Sigmoid colon (tissue), 4 donors: Measurements from ENCODE around the gene AKAP12.

Source experiments
- CTCF ChIP-seq, 4 experiments: fragments of 450-650 bp in 3 of 4; fragments of 200-600 bp in 1 of 4; IDR thresholded peaks; one replicate each; pipeline ENCODE4 v1.5.1; 2016 to 2019; ENCODE audit warnings: antibody characterized with exemption in 4 of 4, mild to moderate bottlenecking in 3 of 4, moderate library complexity in 2 of 4
- EP300 ChIP-seq, 4 donors: sonication (generic); formaldehyde crosslinking; IDR thresholded peaks; one replicate each; pipeline ENCODE4 v1.6.1; 2017; ENCODE audit warnings: antibody characterized with exemption in 4 of 4
- POLR2A ChIP-seq, 2 donors: fragments of 450-650 bp; IDR thresholded peaks; one replicate each; pipeline ENCODE4 v1.6.1; 2016; ENCODE audit warnings: antibody characterized with exemption in 2 of 2, mild to moderate bottlenecking in 2 of 2, moderate library complexity in 2 of 2
- POLR2AphosphoS5 ChIP-seq, 4 donors: sonication (generic); formaldehyde crosslinking; IDR thresholded peaks; one replicate each; pipeline ENCODE4 v1.6.1; 2017; ENCODE audit warnings: antibody characterized with exemption in 4 of 4

- no peak for TF ChIP-seq CTCF (IDR thresholded peaks at IDR 0.05)
- TF ChIP-seq EP300 (IDR thresholded peaks at IDR 0.05) = peak in 1 of 4 donors; percentile 26
- no peak for TF ChIP-seq POLR2A (IDR thresholded peaks at IDR 0.05)
- TF ChIP-seq POLR2AphosphoS5 (IDR thresholded peaks at IDR 0.05) = peak in 3 of 4 donors; percentile 14 to 41 (median 33)
Measured at GRCh38 chr6:151288712-151289398, 49.1 kb downstream of the AKAP12 start.
